MM.1S (cell line): ENCODE measurements around the gene NRXN3.

Experiments
- DNase-seq: peaks from one replicate; pipeline ENCODE4 v3.0.0-alpha.2; 2015
- H2AFZ ChIP-seq: fragments of 300-600 bp; sonication (generic); 2 replicates; pipeline ENCODE4 v1.6.0; 2016; ENCODE audit warnings: antibody characterized with exemption, low read length
- H3F3A ChIP-seq: fragments of 300-600 bp; sonication (generic); 2 replicates; pipeline ENCODE4 v1.6.1; 2016; ENCODE audit warnings: mild to moderate bottlenecking, antibody characterized with exemption, low read length, moderate library complexity, mixed read lengths; ENCODE audit not compliant: insufficient read depth
- H3K27ac ChIP-seq: fragments of 300-600 bp; sonication (generic); 2 replicates; pipeline ENCODE4 v1.5.1; 2016; ENCODE audit warnings: mild to moderate bottlenecking, low read length
- H3K27me3 ChIP-seq: fragments of 300-600 bp; sonication (generic); replicated peaks from 2 replicates; pipeline ENCODE4 v1.6.0; 2016; ENCODE audit warnings: low read length; ENCODE audit not compliant: insufficient read depth
- H3K36me3 ChIP-seq: fragments of 300-600 bp; sonication (generic); replicated peaks from 2 replicates; pipeline ENCODE4 v1.6.1; 2016; ENCODE audit warnings: mild to moderate bottlenecking, low read length, mixed read lengths; ENCODE audit not compliant: insufficient read depth
- H3K4me1 ChIP-seq: fragments of 300-600 bp; sonication (generic); 2 replicates; pipeline ENCODE4 v1.6.1; 2016; ENCODE audit warnings: low read length, mixed read lengths
- H3K4me2 ChIP-seq: fragments of 300-600 bp; sonication (generic); 2 replicates; pipeline ENCODE4 v1.6.0; 2016; ENCODE audit warnings: low read depth, low read length
- H3K4me3 ChIP-seq: fragments of 300-600 bp; sonication (generic); 2 replicates; pipeline ENCODE4 v1.5.1; 2016; ENCODE audit warnings: low read length, mixed read lengths
- H3K79me2 ChIP-seq: fragments of 300-600 bp; sonication (generic); 2 replicates; pipeline ENCODE4 v1.6.1; 2016; ENCODE audit warnings: mixed run types, low read length, mixed read lengths
- H3K9ac ChIP-seq: fragments of 300-600 bp; sonication (generic); 2 replicates; pipeline ENCODE4 v1.6.1; 2016; ENCODE audit warnings: low read length, mixed read lengths
- H3K9me2 ChIP-seq: fragments of 300-600 bp; sonication (generic); replicated peaks from 2 replicates; pipeline ENCODE4 v1.6.1; 2016; ENCODE audit warnings: mild to moderate bottlenecking, low read length, mixed read lengths; ENCODE audit not compliant: insufficient read depth
- H3K9me3 ChIP-seq: fragments of 300-600 bp; sonication (generic); replicated peaks from 2 replicates; pipeline ENCODE4 v1.6.1; 2016; ENCODE audit warnings: mild to moderate bottlenecking, low read length, mixed read lengths; ENCODE audit not compliant: insufficient read depth
- H4K20me1 ChIP-seq: fragments of 300-600 bp; sonication (generic); 2 replicates; pipeline ENCODE4 v1.6.1; 2016; ENCODE audit warnings: mild to moderate bottlenecking, low read length, moderate library complexity, mixed read lengths; ENCODE audit not compliant: insufficient read depth
- CTCF ChIP-seq: fragments of 300-600 bp; sonication (generic); IDR thresholded peaks from 2 replicates; pipeline ENCODE4 v1.5.1; 2016; ENCODE audit warnings: antibody characterized with exemption, low read length, mixed read lengths
- EZH2 ChIP-seq: fragments of 300-600 bp; sonication (generic); optimal IDR thresholded peaks from 2 replicates; pipeline ENCODE3; 2017; ENCODE audit warnings: low read depth, mild to moderate bottlenecking, antibody characterized with exemption, low read length, mixed read lengths
- EZH2phosphoT487 ChIP-seq: fragments of 300-600 bp; sonication (generic); IDR thresholded peaks from 2 replicates; pipeline ENCODE4 v1.6.1; 2018; ENCODE audit warnings: antibody characterized with exemption, low read length

NRXN3 gene

GRCh38 chr14:79728331-79728730 lies 1558.2 kb downstream of the NRXN3 start:
- H3K9me3 ChIP-seq = no peaks in the 10 kb centered on the region
- no peak overlapping the region for H3K4me2 ChIP-seq
- no peaks in the 10 kb centered on the region for H3K36me3 ChIP-seq
- no peaks in the 10 kb centered on the region for H3K27me3 ChIP-seq
- H3F3A ChIP-seq = no peaks in the 10 kb centered on the region
- no peak overlapping the region for H2AFZ ChIP-seq
- no peak for DNase-seq
- H3K27ac ChIP-seq = no peak overlapping the region
- H3K79me2 ChIP-seq = no peaks in the 10 kb centered on the region
- peaks cover 29% of the 10 kb centered on the region; the same call in 1 of the 2 replicates for H3K4me1 ChIP-seq
- no peak overlapping the region for H3K9ac ChIP-seq
- no peaks in the 10 kb centered on the region for H3K9me2 ChIP-seq
- H3K4me3 ChIP-seq = no peak overlapping the region
- no peaks in the 10 kb centered on the region for H4K20me1 ChIP-seq
- TF ChIP-seq CTCF (no peak), EZH2 (no peak), EZH2phosphoT487 (no peak)

GRCh38 chr14:79729731-79730130 lies 1559.6 kb downstream of the NRXN3 start:
- Histone ChIP-seq H3K27me3 (no peaks in the 10 kb centered on the region), H3K4me2 (no peak overlapping the region), H3K4me1 (peaks cover 17% of the 10 kb centered on the region; the same call in 1 of the 2 replicates), H3K9ac (no peak overlapping the region), H3K27ac (no peak overlapping the region), H3K4me3 (no peak overlapping the region), H3K9me2 (no peaks in the 10 kb centered on the region), H3K79me2 (no peaks in the 10 kb centered on the region), H4K20me1 (no peaks in the 10 kb centered on the region), H3F3A (no peaks in the 10 kb centered on the region), H3K36me3 (no peaks in the 10 kb centered on the region), H3K9me3 (no peaks in the 10 kb centered on the region), H2AFZ (no peak overlapping the region)
- TF ChIP-seq CTCF = no peak
- no peak for DNase-seq

- Histone ChIP-seq H3K9ac (no peak overlapping the region), H3K27ac (no peak overlapping the region), H3K4me1 (peaks cover 17% of the 10 kb centered on the region; the same call in 1 of the 2 replicates), H3K9me2 (no peaks in the 10 kb centered on the region), H4K20me1 (no peaks in the 10 kb centered on the region), H3K27me3 (no peaks in the 10 kb centered on the region), H3F3A (no peaks in the 10 kb centered on the region), H3K79me2 (no peaks in the 10 kb centered on the region), H3K9me3 (no peaks in the 10 kb centered on the region), H3K4me2 (no peak overlapping the region), H3K4me3 (no peak overlapping the region), H2AFZ (no peak overlapping the region), H3K36me3 (no peaks in the 10 kb centered on the region)
- no peak for DNase-seq
- TF ChIP-seq EZH2phosphoT487 (no peak), CTCF (no peak), EZH2 (no peak)
Observed at GRCh38 chr14:79730196-79730595, 1560.0 kb downstream of the NRXN3 start.

- Histone ChIP-seq H4K20me1 (no peaks in the 10 kb centered on the region), H3K27me3 (no peaks in the 10 kb centered on the region), H3K9me3 (no peaks in the 10 kb centered on the region), H3K9me2 (no peaks in the 10 kb centered on the region), H3F3A (no peaks in the 10 kb centered on the region), H3K79me2 (no peaks in the 10 kb centered on the region), H3K4me2 (peak overlapping the region; percentile 32; the same call in 1 of the 2 replicates), H3K4me1 (0 out of 2 replicates have a peak, but pooled peaks cover 9% of the 10 kb centered on the region), H3K36me3 (no peaks in the 10 kb centered on the region), H2AFZ (no peak overlapping the region), H3K4me3 (no peak overlapping the region), H3K27ac (peak overlapping the region; percentile 34; the same call in 1 of the 2 replicates), H3K9ac (no peak overlapping the region)
- peak; percentile 52 for DNase-seq
- TF ChIP-seq EZH2phosphoT487 (no peak), CTCF (no peak), EZH2 (no peak)
Observed at GRCh38 chr14:79730953-79731352, 1560.8 kb downstream of the NRXN3 start.
